ENCODE measurements around the gene MORN1. TPM values are rescaled to one million over a fixed set of nuclear protein-coding genes. Genes with fewer than 3 reads are reported as not detected.
A peak's percentile ranks its signal among the peaks of the same experiment; 100 is the strongest.

Gene MORN1
- total and polyA plus RNA-seq, 9 of the 15 experiments (the other 6 are each of a cell fraction or from before 2014, with no cell fraction given) = 0.24 to 9.3 (median 4.2) TPM

DNA sequence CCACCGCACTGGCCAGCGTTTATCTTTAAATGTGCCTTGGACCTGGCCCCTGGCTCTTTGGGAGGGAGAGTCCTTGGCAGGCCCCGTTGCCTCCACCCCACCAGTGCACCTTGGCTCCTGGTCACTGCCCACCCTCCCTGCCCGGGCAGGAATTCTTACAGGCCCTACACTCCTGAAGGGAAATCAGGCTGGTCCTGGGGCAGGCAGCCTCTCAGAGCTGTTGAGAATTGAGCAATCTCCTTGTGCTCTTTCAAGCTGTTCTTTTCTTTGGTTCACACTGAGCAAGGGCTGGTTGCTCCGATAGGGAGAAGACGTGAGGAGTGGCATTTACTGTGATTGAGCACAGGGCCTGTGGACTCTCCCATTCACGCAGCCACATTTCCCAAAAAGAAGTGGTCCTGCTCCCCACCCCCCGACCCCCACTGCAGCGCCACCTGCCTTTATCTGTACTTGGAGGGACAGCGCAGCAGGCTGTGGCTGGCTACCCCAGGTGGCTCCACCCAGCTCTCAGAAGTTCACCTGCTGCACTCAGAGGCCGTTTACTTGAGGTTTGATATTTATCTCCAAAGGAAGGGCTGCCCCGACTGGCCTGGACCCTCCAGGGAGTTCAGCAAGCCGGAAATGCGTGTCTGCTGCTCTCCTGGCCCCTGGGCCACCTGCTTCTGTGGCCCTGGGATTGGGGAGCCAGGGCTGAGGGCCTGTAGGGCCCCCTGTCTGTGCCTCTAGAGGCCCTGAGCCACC, 115.4 kb downstream of the MORN1 start (continued):
- peak; percentile 62; the same call in 1 of the 2 replicates for TF ChIP-seq CEBPG (CRISPR knock-in tag; IDR thresholded peaks at IDR 0.05)
- no peak for TF ChIP-seq CEBPG (tag; conservative IDR thresholded peaks at IDR 0.05 in 1 of 2, IDR thresholded peaks at IDR 0.05 in 1 of 2)
- TF ChIP-seq, protein P1, sequence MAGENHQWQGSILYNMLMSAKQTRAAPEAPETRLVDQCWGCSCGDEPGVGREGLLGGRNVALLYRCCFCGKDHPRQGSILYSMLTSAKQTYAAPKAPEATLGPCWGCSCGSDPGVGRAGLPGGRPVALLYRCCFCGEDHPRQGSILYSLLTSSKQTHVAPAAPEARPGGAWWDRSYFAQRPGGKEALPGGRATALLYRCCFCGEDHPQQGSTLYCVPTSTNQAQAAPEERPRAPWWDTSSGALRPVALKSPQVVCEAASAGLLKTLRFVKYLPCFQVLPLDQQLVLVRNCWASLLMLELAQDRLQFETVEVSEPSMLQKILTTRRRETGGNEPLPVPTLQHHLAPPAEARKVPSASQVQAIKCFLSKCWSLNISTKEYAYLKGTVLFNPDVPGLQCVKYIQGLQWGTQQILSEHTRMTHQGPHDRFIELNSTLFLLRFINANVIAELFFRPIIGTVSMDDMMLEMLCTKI (IDR thresholded peaks at IDR 0.05; ENCODE audit: partially characterized antibody) = no peak
- no peak for TF ChIP-seq SLC30A9 (CRISPR knock-in tag; IDR thresholded peaks at IDR 0.05)
- no peak for TF ChIP-seq GTF3C2 (IDR thresholded peaks at IDR 0.05; ENCODE audit: borderline replicate concordance, extremely low read depth, insufficient read length)

All from K562 (cell line).